ENCODE results near the gene RORB.

RORB gene

GRCh38 chr9:74653410-74654080 lies 156.4 kb downstream of the RORB start:
- TF ChIP-seq CTCF (conservative IDR thresholded peaks at IDR 0.05; ENCODE audit: low read depth, low read length): no peak
- DNase-seq (ENCODE audit: low read depth): no peak
- no peak overlapping the region for H3K4me3 ChIP-seq (ENCODE audit: low read depth, low read length)

- no peak for TF ChIP-seq CTCF (conservative IDR thresholded peaks at IDR 0.05; ENCODE audit: low read depth, low read length)
- no peak for DNase-seq (ENCODE audit: low read depth)
- H3K4me3 ChIP-seq (ENCODE audit: low read depth, low read length): no peak overlapping the region
Measured at GRCh38 chr9:74662674-74663073, 165.5 kb downstream of the RORB start.

- no peak overlapping the region for H3K4me3 ChIP-seq (ENCODE audit: low read depth, low read length)
- no peak for TF ChIP-seq CTCF (conservative IDR thresholded peaks at IDR 0.05; ENCODE audit: low read depth, low read length)
- peak; percentile 48 for DNase-seq (ENCODE audit: low read depth)
Measured at GRCh38 chr9:74663439-74663838, 166.3 kb downstream of the RORB start.

GRCh38 chr9:74666625-74667316 lies 169.6 kb downstream of the RORB start:
- DNase-seq (ENCODE audit: low read depth): peak; percentile 90
- H3K4me3 ChIP-seq (ENCODE audit: low read depth, low read length): no peak overlapping the region
- no peak for TF ChIP-seq CTCF (conservative IDR thresholded peaks at IDR 0.05; ENCODE audit: low read depth, low read length)

- no peak for TF ChIP-seq CTCF (conservative IDR thresholded peaks at IDR 0.05; ENCODE audit: low read depth, low read length)
- no peak for DNase-seq (ENCODE audit: low read depth)
- H3K4me3 ChIP-seq (ENCODE audit: low read depth, low read length): no peak overlapping the region
Measured at GRCh38 chr9:74672237-74672636, 175.1 kb downstream of the RORB start.

GRCh38 chr9:74674077-74674476 lies 176.9 kb downstream of the RORB start:
- H3K4me3 ChIP-seq (ENCODE audit: low read depth, low read length): no peak overlapping the region
- no peak for DNase-seq (ENCODE audit: low read depth)
- TF ChIP-seq CTCF (conservative IDR thresholded peaks at IDR 0.05; ENCODE audit: low read depth, low read length): no peak

GRCh38 chr9:74681906-74682305 lies 184.8 kb downstream of the RORB start:
- no peak for TF ChIP-seq CTCF (conservative IDR thresholded peaks at IDR 0.05; ENCODE audit: low read depth, low read length)

More at GRCh38 chr9:74681906-74682305, 184.8 kb downstream of the RORB start:
- peak; percentile 37 for DNase-seq (ENCODE audit: low read depth)
- H3K4me3 ChIP-seq (ENCODE audit: low read depth, low read length): no peak overlapping the region

All from choroid plexus epithelial cell (primary cell).